ENCODE results near the gene SCRN1.

DNA sequence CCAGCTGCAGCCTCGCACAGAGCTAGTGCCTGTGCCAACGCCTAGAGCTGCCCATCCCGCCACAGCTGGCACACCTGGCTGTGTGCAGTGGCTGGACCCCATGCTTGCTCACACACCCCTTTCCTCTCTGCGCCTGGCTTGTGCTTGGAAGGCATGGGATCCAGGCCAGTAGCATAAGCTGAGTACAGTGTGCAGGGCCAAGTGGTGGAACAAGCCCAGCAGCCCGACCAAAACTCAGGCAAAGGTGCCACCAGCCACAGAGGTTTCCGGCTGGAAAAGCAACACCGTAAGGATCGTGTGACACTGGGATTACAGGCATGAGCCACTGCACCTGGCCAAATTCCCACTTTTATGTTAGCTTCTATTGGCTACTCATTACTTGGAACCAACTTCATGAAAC lies 38.4 kb downstream of the SCRN1 start:
- TF ChIP-seq, protein P1, sequence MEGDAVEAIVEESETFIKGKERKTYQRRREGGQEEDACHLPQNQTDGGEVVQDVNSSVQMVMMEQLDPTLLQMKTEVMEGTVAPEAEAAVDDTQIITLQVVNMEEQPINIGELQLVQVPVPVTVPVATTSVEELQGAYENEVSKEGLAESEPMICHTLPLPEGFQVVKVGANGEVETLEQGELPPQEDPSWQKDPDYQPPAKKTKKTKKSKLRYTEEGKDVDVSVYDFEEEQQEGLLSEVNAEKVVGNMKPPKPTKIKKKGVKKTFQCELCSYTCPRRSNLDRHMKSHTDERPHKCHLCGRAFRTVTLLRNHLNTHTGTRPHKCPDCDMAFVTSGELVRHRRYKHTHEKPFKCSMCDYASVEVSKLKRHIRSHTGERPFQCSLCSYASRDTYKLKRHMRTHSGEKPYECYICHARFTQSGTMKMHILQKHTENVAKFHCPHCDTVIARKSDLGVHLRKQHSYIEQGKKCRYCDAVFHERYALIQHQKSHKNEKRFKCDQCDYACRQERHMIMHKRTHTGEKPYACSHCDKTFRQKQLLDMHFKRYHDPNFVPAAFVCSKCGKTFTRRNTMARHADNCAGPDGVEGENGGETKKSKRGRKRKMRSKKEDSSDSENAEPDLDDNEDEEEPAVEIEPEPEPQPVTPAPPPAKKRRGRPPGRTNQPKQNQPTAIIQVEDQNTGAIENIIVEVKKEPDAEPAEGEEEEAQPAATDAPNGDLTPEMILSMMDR (IDR thresholded peaks at IDR 0.05) = no peak
- no peak for TF ChIP-seq ZFX (IDR thresholded peaks at IDR 0.05; ENCODE audit: borderline replicate concordance)
